Muscle layer of duodenum (tissue), 2 donors: ENCODE results near the gene TEKTIP1.

ENCODE experiments used
- H3K27ac ChIP-seq: one replicate; pipeline ENCODE4 v1.7.0; 2013; ENCODE audit warnings: mild to moderate bottlenecking, low read length
- H3K27me3 ChIP-seq: one replicate; pipeline ENCODE4 v1.7.0; 2013; ENCODE audit warnings: low read depth, mild to moderate bottlenecking, control low read depth, low read length
- H3K36me3 ChIP-seq, 2 donors: one replicate each; pipeline ENCODE4 v1.7.0; 2013; ENCODE audit warnings: low read length in 2 of 2, control low read depth in 1 of 2, mild to moderate bottlenecking in 1 of 2; ENCODE audit not compliant: insufficient read depth in 2 of 2, control insufficient read depth in 1 of 2
- H3K4me1 ChIP-seq, 2 donors: one replicate each; pipeline ENCODE4 v1.7.0; 2013; ENCODE audit warnings: low read length in 2 of 2, mild to moderate bottlenecking in 2 of 2, control low read depth in 1 of 2, moderate library complexity in 1 of 2; ENCODE audit not compliant: insufficient read depth in 2 of 2, control insufficient read depth in 1 of 2
- H3K4me3 ChIP-seq, 2 donors: one replicate each; pipeline ENCODE4 v1.7.0; 2013; ENCODE audit warnings: low read length in 2 of 2, low read depth in 1 of 2, mild to moderate bottlenecking in 1 of 2
- H3K9me3 ChIP-seq, 2 donors: one replicate each; pipeline ENCODE4 v1.7.0; 2013; ENCODE audit warnings: low read length in 2 of 2, control low read depth in 1 of 2, mild to moderate bottlenecking in 1 of 2; ENCODE audit not compliant: control insufficient read depth in 1 of 2
- donor health status: healthy.

Gene TEKTIP1

GRCh38 chr19:3545669-3546034 lies 6.7 kb downstream of the TEKTIP1 start:
- Histone ChIP-seq H3K27ac (no peak overlapping the region), H3K4me3 (no peak overlapping the region), H3K36me3 (peaks cover 3 to 17% of the 10 kb centered on the region in 2 donors), H3K9me3 (no peaks in the 10 kb centered on the region), H3K4me1 (no peaks in the 10 kb centered on the region), H3K27me3 (no peaks in the 10 kb centered on the region)

DNA sequence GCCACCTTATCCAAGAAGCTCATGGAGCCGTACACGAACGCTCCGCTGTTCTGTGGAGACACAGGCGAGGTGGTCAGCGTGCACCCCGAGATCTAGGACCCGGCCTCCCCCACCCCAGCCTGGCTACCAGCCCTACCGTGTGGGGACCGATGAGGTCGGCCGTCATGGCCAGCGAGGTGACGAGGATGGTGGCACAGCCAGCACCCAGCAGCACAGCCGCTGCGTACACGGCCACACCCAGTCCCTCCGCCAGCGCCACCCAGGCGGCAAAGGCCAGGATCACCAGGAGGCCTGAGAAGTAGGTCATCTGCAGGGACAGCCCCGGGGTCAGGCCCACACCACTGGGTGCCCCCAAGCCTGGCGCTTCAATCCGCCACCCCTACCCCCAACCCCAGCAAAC lies 7.1 kb downstream of the TEKTIP1 start:
- no peaks in the 10 kb centered on the region for H3K27me3 ChIP-seq
- H3K4me3 ChIP-seq: no peak overlapping the region
- H3K27ac ChIP-seq: no peak overlapping the region
- peaks cover 3 to 17% of the 10 kb centered on the region in 2 donors for H3K36me3 ChIP-seq
- no peaks in the 10 kb centered on the region for H3K4me1 ChIP-seq
- no peaks in the 10 kb centered on the region for H3K9me3 ChIP-seq

DNA sequence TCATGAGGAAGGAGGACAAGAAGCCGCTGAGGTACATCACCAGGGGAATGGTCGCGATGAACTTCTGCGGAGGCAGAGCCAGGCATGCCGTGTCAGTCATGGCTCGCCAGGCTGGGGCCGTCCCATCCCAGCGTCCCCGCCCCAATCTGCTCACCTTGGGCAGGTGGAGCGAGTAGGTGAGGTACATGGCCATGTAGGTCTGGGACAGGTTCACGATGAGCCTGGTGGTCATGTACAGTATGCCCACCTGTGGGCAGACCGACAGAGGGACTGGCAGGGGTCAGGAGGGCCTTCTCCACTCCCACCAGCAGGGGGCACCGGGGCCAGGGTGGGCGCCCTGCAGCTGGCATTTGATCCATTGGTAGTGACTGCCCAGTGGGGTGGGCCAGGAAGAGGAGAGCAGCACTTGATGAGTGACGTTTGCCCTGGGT lies 8.3 kb downstream of the TEKTIP1 start:
- no peak overlapping the region for H3K27ac ChIP-seq
- H3K36me3 ChIP-seq: peaks cover 3 to 17% of the 10 kb centered on the region in 2 donors
- H3K4me1 ChIP-seq: no peaks in the 10 kb centered on the region
- H3K4me3 ChIP-seq: no peak overlapping the region
- H3K27me3 ChIP-seq: no peaks in the 10 kb centered on the region
- H3K9me3 ChIP-seq: no peaks in the 10 kb centered on the region

DNA sequence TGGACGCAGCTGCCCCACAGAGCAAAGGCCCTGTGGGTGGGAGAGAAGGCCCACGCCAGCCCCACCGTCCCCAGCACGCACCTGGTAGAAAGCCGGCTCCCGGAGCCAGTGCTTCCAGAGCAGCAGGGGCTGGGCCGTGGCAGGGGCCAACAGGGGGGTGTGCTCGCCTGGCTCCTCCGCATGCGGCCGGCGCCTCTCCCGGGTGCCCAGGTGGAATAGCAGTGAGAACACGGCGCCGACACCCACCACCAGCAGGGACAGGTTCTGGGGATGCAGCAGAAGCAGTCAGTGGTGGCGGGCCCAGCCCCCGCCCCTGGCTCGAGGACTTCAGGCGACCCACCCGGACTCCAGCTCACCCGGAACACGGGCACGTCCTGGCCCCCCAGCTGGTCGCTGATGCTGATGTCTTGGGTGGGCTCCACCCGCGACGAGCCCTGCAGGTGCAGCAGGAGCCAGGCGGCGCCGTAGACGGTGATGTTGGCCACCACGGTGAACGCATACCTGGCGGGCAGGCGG lies 8.9 kb downstream of the TEKTIP1 start:
- H3K36me3 ChIP-seq: peaks cover 3 to 17% of the 10 kb centered on the region in 2 donors
- no peaks in the 10 kb centered on the region for H3K27me3 ChIP-seq
- no peak overlapping the region for H3K4me3 ChIP-seq
- no peak overlapping the region for H3K27ac ChIP-seq
- no peaks in the 10 kb centered on the region for H3K4me1 ChIP-seq
- no peaks in the 10 kb centered on the region for H3K9me3 ChIP-seq

DNA sequence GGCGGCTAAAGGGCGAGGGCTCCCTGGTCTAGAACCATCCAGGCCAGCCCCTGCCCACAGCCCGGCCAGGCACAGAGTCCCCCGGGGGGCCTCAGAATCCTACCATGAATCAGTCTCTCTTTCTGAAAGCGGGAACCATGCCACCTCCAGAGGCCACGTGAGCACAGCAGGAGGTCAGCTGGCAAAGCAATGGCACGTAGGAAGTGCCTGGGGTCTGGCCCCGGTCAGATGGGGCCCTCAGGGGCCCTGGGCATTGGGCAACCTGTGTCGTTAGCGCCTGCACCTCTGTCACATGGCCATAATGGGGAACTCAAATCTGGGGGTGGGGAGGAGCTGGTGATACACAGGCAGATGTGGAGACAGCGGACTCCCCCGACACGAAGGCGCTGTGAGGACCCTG lies 9.6 kb downstream of the TEKTIP1 start:
- no peak overlapping the region for H3K4me3 ChIP-seq
- H3K27me3 ChIP-seq: no peaks in the 10 kb centered on the region
- H3K27ac ChIP-seq: no peak overlapping the region
- H3K36me3 ChIP-seq: peaks cover 3 to 17% of the 10 kb centered on the region in 2 donors
- H3K4me1 ChIP-seq: no peaks in the 10 kb centered on the region
- no peaks in the 10 kb centered on the region for H3K9me3 ChIP-seq

GRCh38 chr19:3549816-3550215 lies 10.8 kb downstream of the TEKTIP1 start:
- Histone ChIP-seq H3K4me1 (no peaks in the 10 kb centered on the region), H3K36me3 (peaks cover 3 to 17% of the 10 kb centered on the region in 2 donors), H3K27ac (no peak overlapping the region), H3K9me3 (no peaks in the 10 kb centered on the region), H3K27me3 (no peaks in the 10 kb centered on the region), H3K4me3 (no peak overlapping the region)

DNA sequence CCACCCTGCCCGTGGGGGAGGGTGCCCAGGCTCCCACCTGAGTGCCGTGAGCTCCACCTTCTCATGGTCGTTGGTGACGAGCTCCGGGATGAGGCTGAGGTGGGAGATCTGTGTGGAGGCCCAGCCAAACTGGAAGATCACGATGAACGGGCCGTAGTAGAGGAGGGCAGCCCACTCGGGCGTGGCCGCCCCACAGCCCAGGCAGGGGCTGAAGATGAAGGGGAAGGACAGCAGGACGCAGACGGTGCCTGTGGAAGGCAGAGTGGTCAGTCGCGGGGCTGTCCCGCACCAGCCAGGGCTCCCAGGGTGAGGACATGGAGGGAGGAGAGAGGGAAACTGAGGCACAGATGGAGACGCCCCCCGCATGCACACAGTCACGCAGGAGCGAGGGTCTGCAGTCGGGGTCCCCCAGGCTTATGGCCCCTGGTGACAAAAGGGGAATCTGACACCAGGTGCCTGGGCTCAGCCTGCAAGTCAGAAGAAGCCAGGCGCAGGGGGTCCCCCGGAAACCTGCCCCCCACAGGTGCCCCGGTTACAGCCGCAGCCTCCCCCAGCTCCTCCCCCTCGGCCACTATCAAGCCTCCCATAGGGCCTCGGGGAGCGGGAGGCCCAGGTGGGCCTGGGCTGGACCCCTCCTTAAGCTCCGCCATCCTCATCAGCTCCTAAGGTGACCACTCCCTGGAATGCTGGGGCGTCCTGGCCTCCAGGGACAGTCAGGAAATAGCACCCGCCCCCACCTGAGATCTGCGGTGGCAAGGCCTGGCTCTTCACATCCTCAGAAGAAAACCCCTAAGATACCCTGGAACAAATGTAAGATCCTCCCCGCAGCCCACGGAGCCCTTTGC lies 12.2 kb downstream of the TEKTIP1 start:
- peaks cover 0 to 9% of the 10 kb centered on the region in 2 donors for H3K4me1 ChIP-seq
- no peak overlapping the region for H3K27ac ChIP-seq
- peaks cover 0 to 8% of the 10 kb centered on the region in 2 donors for H3K36me3 ChIP-seq

GRCh38 chr19:3551792-3552095 lies 12.8 kb downstream of the TEKTIP1 start:
- H3K36me3 ChIP-seq: peaks cover 0 to 5% of the 10 kb centered on the region in 2 donors
- H3K27ac ChIP-seq: no peak overlapping the region
- no peaks in the 10 kb centered on the region for H3K27me3 ChIP-seq
- no peaks in the 10 kb centered on the region for H3K9me3 ChIP-seq
- peaks cover 0 to 15% of the 10 kb centered on the region in 2 donors for H3K4me1 ChIP-seq
- no peak overlapping the region for H3K4me3 ChIP-seq

More for the DNA sequence above, 12.2 kb downstream of the TEKTIP1 start:
- Histone ChIP-seq H3K27me3 (no peaks in the 10 kb centered on the region), H3K9me3 (no peaks in the 10 kb centered on the region), H3K4me3 (no peak overlapping the region)

- H3K27ac ChIP-seq: no peak overlapping the region
- peaks cover 0 to 17% of the 10 kb centered on the region in 2 donors for H3K4me1 ChIP-seq
Measured at GRCh38 chr19:3554254-3555083, 15.5 kb downstream of the TEKTIP1 start.

GRCh38 chr19:3555653-3556422 lies 16.9 kb downstream of the TEKTIP1 start:
- no peaks in the 10 kb centered on the region for H3K27me3 ChIP-seq
- H3K36me3 ChIP-seq: no peaks in the 10 kb centered on the region
- no peak overlapping the region for H3K27ac ChIP-seq
- peak overlapping the region; percentile 79 to 94 for H3K4me3 ChIP-seq
- peaks cover 0 to 17% of the 10 kb centered on the region in 2 donors for H3K4me1 ChIP-seq
- no peaks in the 10 kb centered on the region for H3K9me3 ChIP-seq

More at GRCh38 chr19:3554254-3555083, 15.5 kb downstream of the TEKTIP1 start:
- Histone ChIP-seq H3K4me3 (no peak overlapping the region), H3K9me3 (no peaks in the 10 kb centered on the region), H3K36me3 (no peaks in the 10 kb centered on the region), H3K27me3 (no peaks in the 10 kb centered on the region)
